Nephron (organoid): ENCODE results near the gene MYH6.

Source experiments
- H3K27ac Mint-ChIP-seq, 3 experiments: 2 replicates each; pipeline ENCODE4 v1.8.0; 2020; ENCODE audit warnings: mixed read lengths in 3 of 3, mild to moderate bottlenecking in 2 of 3, moderate library complexity in 1 of 3
- H3K27me3 Mint-ChIP-seq: 2 replicates; pipeline ENCODE4 v1.8.0; 2021; ENCODE audit warnings: low read depth, mild to moderate bottlenecking, moderate library complexity, mixed read lengths
- H3K36me3 Mint-ChIP-seq: 2 replicates; pipeline ENCODE4 v1.8.0; 2020; ENCODE audit warnings: low read depth, mixed read lengths
- H3K4me1 Mint-ChIP-seq: 2 replicates; pipeline ENCODE4 v1.8.0; 2020; ENCODE audit warnings: mixed read lengths
- H3K4me3 Mint-ChIP-seq, 3 experiments: 2 replicates each; pipeline ENCODE4 v1.8.0; 2020; ENCODE audit warnings: mild to moderate bottlenecking in 3 of 3, mixed read lengths in 3 of 3, moderate library complexity in 2 of 3
- H3K9me3 Mint-ChIP-seq: 2 replicates; pipeline ENCODE4 v1.8.0; 2020; ENCODE audit warnings: mixed read lengths
- TF ChIP-seq, protein P1 (sequence below), 3 experiments: fragments of 200-600 bp; sonication (generic); IDR thresholded peaks; one replicate each; pipeline ENCODE4 v1.5.0; 2021; ENCODE audit warnings: antibody characterized with exemption in 3 of 3; ENCODE audit not compliant: unreplicated experiment in 3 of 3

Gene MYH6

DNA sequence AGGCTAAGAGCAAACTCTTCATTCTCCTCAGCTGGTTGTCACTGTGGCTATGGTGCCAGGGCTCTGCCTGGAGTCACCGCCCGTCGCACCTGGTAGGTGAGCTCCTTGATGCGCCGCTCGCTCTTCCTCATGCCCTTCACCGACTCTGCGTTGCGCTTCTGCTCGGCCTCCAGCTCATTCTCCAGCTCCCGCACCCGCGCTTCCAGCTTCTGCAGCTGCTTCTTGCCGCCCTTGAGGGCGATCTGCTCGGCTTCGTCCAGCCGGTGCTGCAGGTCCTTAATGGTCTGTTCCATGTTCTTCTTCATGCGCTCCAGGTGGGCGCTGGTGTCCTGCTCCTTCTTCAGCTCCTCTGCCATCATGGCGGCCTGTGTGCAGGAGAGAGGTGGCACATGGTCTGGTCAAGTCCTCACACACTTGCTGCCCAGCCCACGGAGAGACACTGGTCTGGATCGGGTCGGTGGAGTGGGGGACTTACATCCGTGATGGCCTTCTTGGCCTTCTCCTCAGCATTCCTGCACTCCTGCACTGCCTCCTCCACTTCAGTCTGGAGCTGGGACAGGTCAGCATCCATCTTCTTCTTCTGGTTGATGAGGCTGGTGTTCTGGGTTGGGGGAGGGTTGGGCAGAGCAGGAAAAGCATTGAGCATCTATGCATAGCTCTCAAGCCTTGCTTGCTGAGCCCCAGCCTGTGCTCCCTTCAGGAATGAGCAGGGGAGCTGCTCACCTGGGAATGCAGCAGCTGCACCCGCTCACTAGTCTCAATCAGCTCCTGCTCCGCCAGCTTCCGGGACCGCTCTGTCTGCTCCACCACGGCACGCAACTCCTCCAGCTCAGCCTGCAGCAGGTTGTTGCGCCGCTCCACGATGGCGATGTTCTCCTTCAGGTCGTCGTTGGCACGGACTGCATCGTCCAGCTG lies 7.1 kb upstream of the MYH6 start:
- Mint-ChIP-seq H3K27me3 (peaks cover 6% of the 10 kb centered on the region), H3K4me1 (no peaks in the 10 kb centered on the region), H3K4me3 (no peak overlapping the region), H3K27ac (no peak overlapping the region), H3K9me3 (no peaks in the 10 kb centered on the region), H3K36me3 (no peaks in the 10 kb centered on the region)
- TF ChIP-seq, protein P1, sequence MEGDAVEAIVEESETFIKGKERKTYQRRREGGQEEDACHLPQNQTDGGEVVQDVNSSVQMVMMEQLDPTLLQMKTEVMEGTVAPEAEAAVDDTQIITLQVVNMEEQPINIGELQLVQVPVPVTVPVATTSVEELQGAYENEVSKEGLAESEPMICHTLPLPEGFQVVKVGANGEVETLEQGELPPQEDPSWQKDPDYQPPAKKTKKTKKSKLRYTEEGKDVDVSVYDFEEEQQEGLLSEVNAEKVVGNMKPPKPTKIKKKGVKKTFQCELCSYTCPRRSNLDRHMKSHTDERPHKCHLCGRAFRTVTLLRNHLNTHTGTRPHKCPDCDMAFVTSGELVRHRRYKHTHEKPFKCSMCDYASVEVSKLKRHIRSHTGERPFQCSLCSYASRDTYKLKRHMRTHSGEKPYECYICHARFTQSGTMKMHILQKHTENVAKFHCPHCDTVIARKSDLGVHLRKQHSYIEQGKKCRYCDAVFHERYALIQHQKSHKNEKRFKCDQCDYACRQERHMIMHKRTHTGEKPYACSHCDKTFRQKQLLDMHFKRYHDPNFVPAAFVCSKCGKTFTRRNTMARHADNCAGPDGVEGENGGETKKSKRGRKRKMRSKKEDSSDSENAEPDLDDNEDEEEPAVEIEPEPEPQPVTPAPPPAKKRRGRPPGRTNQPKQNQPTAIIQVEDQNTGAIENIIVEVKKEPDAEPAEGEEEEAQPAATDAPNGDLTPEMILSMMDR (IDR thresholded peaks at IDR 0.05; ENCODE audit: unreplicated experiment in 3 of 3): no peak

DNA sequence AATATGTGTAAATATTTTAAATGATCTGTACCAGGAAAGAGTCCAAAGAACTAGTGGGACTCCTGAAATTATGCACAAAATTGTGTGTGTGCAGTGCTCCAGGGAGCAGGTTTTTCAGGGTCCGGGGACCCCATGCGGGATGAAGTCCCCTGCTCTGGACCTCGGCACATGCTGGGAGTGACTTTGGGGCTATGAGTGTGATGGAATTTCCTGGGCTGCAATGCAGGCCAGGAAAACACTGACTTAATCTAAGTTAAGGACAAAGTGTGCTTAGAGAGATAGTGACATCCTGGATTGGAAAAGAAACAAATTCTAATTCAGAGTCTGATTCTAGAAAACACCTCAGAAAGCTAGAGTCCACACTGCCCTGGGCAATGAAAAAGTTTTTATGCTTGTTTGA lies 6.2 kb upstream of the MYH6 start:
- Mint-ChIP-seq H3K4me1 (no peaks in the 10 kb centered on the region), H3K27ac (no peak overlapping the region), H3K36me3 (no peaks in the 10 kb centered on the region), H3K27me3 (peaks cover 6% of the 10 kb centered on the region), H3K9me3 (no peaks in the 10 kb centered on the region), H3K4me3 (no peak overlapping the region)
- TF ChIP-seq, protein P1 (IDR thresholded peaks at IDR 0.05; ENCODE audit: unreplicated experiment in 3 of 3): no peak

DNA sequence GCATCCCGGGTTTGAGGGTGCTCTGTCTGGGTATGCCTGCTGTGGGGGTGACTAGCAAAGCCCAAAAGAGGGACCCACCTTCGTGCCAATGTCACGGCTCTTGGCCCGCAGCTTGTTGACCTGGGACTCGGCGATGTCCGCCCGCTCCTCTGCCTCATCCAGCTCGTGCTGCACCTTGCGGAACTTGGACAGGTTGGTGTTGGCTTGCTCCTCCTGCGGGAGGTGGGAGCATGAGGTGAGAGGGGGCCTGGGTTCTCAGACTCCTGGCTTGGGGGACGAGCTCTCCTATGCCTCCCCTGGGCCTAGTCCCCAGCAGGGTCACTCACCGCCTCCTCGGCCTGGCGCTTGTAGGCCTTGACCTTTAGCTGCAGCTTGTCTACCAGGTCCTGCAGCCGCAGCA lies 5.6 kb upstream of the MYH6 start:
- no peaks in the 10 kb centered on the region for H3K9me3 Mint-ChIP-seq
- no peaks in the 10 kb centered on the region for H3K4me1 Mint-ChIP-seq
- H3K4me3 Mint-ChIP-seq: no peak overlapping the region
- H3K27me3 Mint-ChIP-seq: peaks cover 6% of the 10 kb centered on the region
- TF ChIP-seq, protein P1 (IDR thresholded peaks at IDR 0.05; ENCODE audit: unreplicated experiment in 3 of 3): no peak
- no peak overlapping the region for H3K27ac Mint-ChIP-seq
- no peaks in the 10 kb centered on the region for H3K36me3 Mint-ChIP-seq

DNA sequence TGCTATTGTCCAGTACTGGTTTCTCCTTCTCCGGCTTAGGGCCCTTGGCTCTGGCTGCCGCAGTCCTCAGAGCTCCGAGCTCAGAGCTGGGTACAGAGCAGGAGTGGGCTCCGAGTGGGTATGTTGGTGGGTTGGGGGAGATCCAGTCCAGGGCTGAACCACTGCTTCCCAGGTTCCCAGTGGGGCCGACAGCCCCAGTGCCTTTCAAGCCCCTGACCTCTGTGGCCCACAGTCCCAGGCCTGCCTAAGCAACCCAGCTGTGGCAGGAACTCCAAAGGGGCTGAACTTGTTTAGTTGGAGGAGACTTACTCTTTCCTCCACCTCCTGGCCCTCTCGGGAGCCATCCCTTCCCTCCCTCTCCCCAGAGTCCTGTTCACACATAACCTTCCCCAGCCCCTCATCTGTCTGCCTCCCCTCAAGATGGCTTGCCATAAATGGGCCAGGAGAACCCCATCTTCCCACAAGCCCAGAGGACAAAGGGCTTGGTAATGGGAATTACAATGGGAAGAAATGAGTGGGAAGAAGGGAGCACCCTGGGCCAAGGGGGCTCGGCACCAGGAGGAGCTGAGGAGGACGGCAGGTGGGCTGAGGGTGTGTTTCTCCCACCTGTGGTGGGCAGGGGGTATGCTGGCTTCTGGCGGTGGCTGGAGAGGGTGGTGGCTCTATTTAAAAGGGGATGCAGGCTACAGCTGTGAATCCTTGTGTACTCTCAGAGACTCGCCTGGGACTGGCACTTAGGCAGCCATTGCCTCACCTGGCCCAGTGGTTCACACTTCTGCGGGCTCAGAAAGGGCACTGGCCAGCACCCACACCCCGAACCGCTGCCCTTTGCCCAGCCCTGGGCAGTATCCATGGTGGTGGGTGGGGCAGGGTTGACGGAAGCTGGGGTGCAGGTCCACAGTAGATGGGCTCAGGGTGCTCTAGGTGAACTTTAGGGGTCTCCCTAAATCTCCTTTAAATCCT lies 3.8 kb upstream of the MYH6 start:
- Mint-ChIP-seq H3K36me3 (no peaks in the 10 kb centered on the region), H3K4me1 (no peaks in the 10 kb centered on the region), H3K4me3 (no peak overlapping the region), H3K27ac (no peak overlapping the region), H3K27me3 (peaks cover 9% of the 10 kb centered on the region), H3K9me3 (no peaks in the 10 kb centered on the region)
- TF ChIP-seq, protein P1 (IDR thresholded peaks at IDR 0.05; ENCODE audit: unreplicated experiment in 3 of 3): no peak

DNA sequence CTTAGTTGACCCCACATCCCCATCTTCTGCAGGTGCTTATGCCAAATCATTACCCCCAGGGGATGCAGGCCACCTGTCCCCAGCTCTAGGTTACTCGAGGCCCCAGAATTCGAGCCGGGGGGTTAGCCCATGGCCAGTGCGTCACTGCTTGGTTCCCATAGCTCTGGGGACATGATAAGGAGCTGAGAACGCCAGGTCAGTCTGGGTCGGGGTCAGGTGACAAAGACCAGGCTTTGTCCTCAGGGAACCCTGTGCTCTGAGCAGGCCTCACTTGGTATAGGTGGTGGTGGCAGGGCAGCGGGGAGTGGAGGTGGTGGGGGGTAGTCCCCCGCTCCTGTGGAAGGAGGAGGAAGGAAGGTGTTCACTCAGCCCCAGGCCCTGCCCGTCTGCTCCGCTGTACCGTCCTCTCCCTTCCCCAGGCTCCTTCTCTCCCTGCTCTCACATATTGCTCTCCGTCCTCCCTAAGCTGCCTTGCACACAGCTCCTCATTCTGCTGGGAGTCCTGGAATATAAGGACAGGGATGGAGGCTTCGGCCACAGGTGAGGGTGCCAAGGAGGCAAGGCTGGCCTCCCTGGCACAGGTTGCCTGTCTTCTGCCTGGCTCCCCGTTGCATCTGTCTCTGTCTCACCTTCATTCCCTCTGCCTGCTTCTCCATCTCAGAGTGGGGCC lies 2.0 kb upstream of the MYH6 start:
- H3K27ac Mint-ChIP-seq: no peak overlapping the region
- H3K4me1 Mint-ChIP-seq: no peaks in the 10 kb centered on the region
- H3K4me3 Mint-ChIP-seq: no peak overlapping the region
- no peaks in the 10 kb centered on the region for H3K9me3 Mint-ChIP-seq
- H3K36me3 Mint-ChIP-seq: no peaks in the 10 kb centered on the region
- peaks cover 9% of the 10 kb centered on the region for H3K27me3 Mint-ChIP-seq
- TF ChIP-seq, protein P1 (IDR thresholded peaks at IDR 0.05; ENCODE audit: unreplicated experiment in 3 of 3): no peak
